Measurements from ENCODE around the gene DNASE1L2.

DNASE1L2 gene

GRCh38 chr16:2204416-2205103 is 31.7 kb upstream of the DNASE1L2 start:
- no peak for DNase-seq

GRCh38 chr16:2205104-2205966 is 30.9 kb upstream of the DNASE1L2 start, which contains the start of gene MLST8:
Gene MLST8 (plus strand): TSS chr16:2205454. CDS start chr16:2206086, 632 bp downstream.
- peak; percentile 82 for DNase-seq

- peak; percentile 61 for DNase-seq
Observed at GRCh38 chr16:2205967-2206313, 30.3 kb upstream of the DNASE1L2 start.

GRCh38 chr16:2206420-2206779 is 29.8 kb upstream of the DNASE1L2 start:
- no peak for DNase-seq

GRCh38 chr16:2206780-2207433 is 29.3 kb upstream of the DNASE1L2 start:
- DNase-seq = no peak

GRCh38 chr16:2207872-2208271 is 28.4 kb upstream of the DNASE1L2 start:
- no peak for DNase-seq

GRCh38 chr16:2208308-2208707 is 27.9 kb upstream of the DNASE1L2 start:
- DNase-seq = no peak

- DNase-seq = no peak
Observed at GRCh38 chr16:2208772-2209171, 27.5 kb upstream of the DNASE1L2 start.

- no peak for DNase-seq
Observed at GRCh38 chr16:2209258-2210008, 26.8 kb upstream of the DNASE1L2 start.

GRCh38 chr16:2210009-2210332 is 26.3 kb upstream of the DNASE1L2 start:
- no peak for DNase-seq

- DNase-seq = no peak
Observed at GRCh38 chr16:2210386-2211365, 25.6 kb upstream of the DNASE1L2 start, which contains the start of gene BRICD5. Gene BRICD5 (minus strand): TSS chr16:2210863. CDS start chr16:2210833, 30 bp downstream.

- DNase-seq = no peak
Observed at GRCh38 chr16:2211923-2212347, 24.3 kb upstream of the DNASE1L2 start.

- no peak for DNase-seq
Observed at GRCh38 chr16:2212362-2213324, 23.6 kb upstream of the DNASE1L2 start.

GRCh38 chr16:2213817-2214718 is 22.2 kb upstream of the DNASE1L2 start:
- DNase-seq = no peak

GRCh38 chr16:2214719-2214968 is 21.6 kb upstream of the DNASE1L2 start, which contains the start of gene PGP:
Gene PGP (minus strand): TSS chr16:2214840. CDS start chr16:2214777, 63 bp downstream.
- DNase-seq = no peak

GRCh38 chr16:2216330-2216729 is 19.9 kb upstream of the DNASE1L2 start:
- no peak for DNase-seq

GRCh38 chr16:2223221-2223941 is 12.9 kb upstream of the DNASE1L2 start, which contains the start of gene E4F1:
Gene E4F1 (plus strand): TSS chr16:2223591. CDS start chr16:2223614, 23 bp downstream.
- peak; percentile 100 for DNase-seq

- no peak for DNase-seq
Observed at GRCh38 chr16:2223942-2224486, 12.2 kb upstream of the DNASE1L2 start.

Data from NK-92 treated with Interleukin-12 subunit alpha and Interleukin-12 subunit beta, amount 100 ng/mL, for 24 hours (cell line).